MM.1S (cell line): ENCODE data around the gene SETDB2.

Experiments
- DNase-seq: peaks from one replicate; pipeline ENCODE4 v3.0.0-alpha.2; 2015
- H2AFZ ChIP-seq: fragments of 300-600 bp; sonication (generic); 2 replicates; pipeline ENCODE4 v1.6.0; 2016; ENCODE audit warnings: antibody characterized with exemption, low read length
- H3F3A ChIP-seq: fragments of 300-600 bp; sonication (generic); 2 replicates; pipeline ENCODE4 v1.6.1; 2016; ENCODE audit warnings: mild to moderate bottlenecking, antibody characterized with exemption, low read length, moderate library complexity, mixed read lengths; ENCODE audit not compliant: insufficient read depth
- H3K27ac ChIP-seq: fragments of 300-600 bp; sonication (generic); 2 replicates; pipeline ENCODE4 v1.5.1; 2016; ENCODE audit warnings: mild to moderate bottlenecking, low read length
- H3K27me3 ChIP-seq: fragments of 300-600 bp; sonication (generic); replicated peaks from 2 replicates; pipeline ENCODE4 v1.6.0; 2016; ENCODE audit warnings: low read length; ENCODE audit not compliant: insufficient read depth
- H3K36me3 ChIP-seq: fragments of 300-600 bp; sonication (generic); replicated peaks from 2 replicates; pipeline ENCODE4 v1.6.1; 2016; ENCODE audit warnings: mild to moderate bottlenecking, low read length, mixed read lengths; ENCODE audit not compliant: insufficient read depth
- H3K4me1 ChIP-seq: fragments of 300-600 bp; sonication (generic); 2 replicates; pipeline ENCODE4 v1.6.1; 2016; ENCODE audit warnings: low read length, mixed read lengths
- H3K4me2 ChIP-seq: fragments of 300-600 bp; sonication (generic); 2 replicates; pipeline ENCODE4 v1.6.0; 2016; ENCODE audit warnings: low read depth, low read length
- H3K4me3 ChIP-seq: fragments of 300-600 bp; sonication (generic); 2 replicates; pipeline ENCODE4 v1.5.1; 2016; ENCODE audit warnings: low read length, mixed read lengths
- H3K79me2 ChIP-seq: fragments of 300-600 bp; sonication (generic); 2 replicates; pipeline ENCODE4 v1.6.1; 2016; ENCODE audit warnings: mixed run types, low read length, mixed read lengths
- H3K9ac ChIP-seq: fragments of 300-600 bp; sonication (generic); 2 replicates; pipeline ENCODE4 v1.6.1; 2016; ENCODE audit warnings: low read length, mixed read lengths
- H3K9me2 ChIP-seq: fragments of 300-600 bp; sonication (generic); replicated peaks from 2 replicates; pipeline ENCODE4 v1.6.1; 2016; ENCODE audit warnings: mild to moderate bottlenecking, low read length, mixed read lengths; ENCODE audit not compliant: insufficient read depth
- H3K9me3 ChIP-seq: fragments of 300-600 bp; sonication (generic); replicated peaks from 2 replicates; pipeline ENCODE4 v1.6.1; 2016; ENCODE audit warnings: mild to moderate bottlenecking, low read length, mixed read lengths; ENCODE audit not compliant: insufficient read depth
- H4K20me1 ChIP-seq: fragments of 300-600 bp; sonication (generic); 2 replicates; pipeline ENCODE4 v1.6.1; 2016; ENCODE audit warnings: mild to moderate bottlenecking, low read length, moderate library complexity, mixed read lengths; ENCODE audit not compliant: insufficient read depth
- CTCF ChIP-seq: fragments of 300-600 bp; sonication (generic); IDR thresholded peaks from 2 replicates; pipeline ENCODE4 v1.5.1; 2016; ENCODE audit warnings: antibody characterized with exemption, low read length, mixed read lengths
- EZH2 ChIP-seq: fragments of 300-600 bp; sonication (generic); optimal IDR thresholded peaks from 2 replicates; pipeline ENCODE3; 2017; ENCODE audit warnings: low read depth, mild to moderate bottlenecking, antibody characterized with exemption, low read length, mixed read lengths
- EZH2phosphoT487 ChIP-seq: fragments of 300-600 bp; sonication (generic); IDR thresholded peaks from 2 replicates; pipeline ENCODE4 v1.6.1; 2018; ENCODE audit warnings: antibody characterized with exemption, low read length

Gene SETDB2

GRCh38 chr13:49418206-49418605 is 25.9 kb upstream of the SETDB2 start:
- H3K9ac ChIP-seq: no peak overlapping the region
- no peak overlapping the region for H3K27ac ChIP-seq

GRCh38 chr13:49419276-49419675 is 24.8 kb upstream of the SETDB2 start:
- Histone ChIP-seq H3K27me3 (no peaks in the 10 kb centered on the region), H3K9me3 (no peaks in the 10 kb centered on the region), H3K79me2 (no peaks in the 10 kb centered on the region), H3K4me2 (no peak overlapping the region), H3K4me1 (no peaks in the 10 kb centered on the region), H3K4me3 (no peak overlapping the region), H3K36me3 (no peaks in the 10 kb centered on the region), H4K20me1 (no peaks in the 10 kb centered on the region), H2AFZ (no peak overlapping the region), H3K9ac (no peak overlapping the region), H3K27ac (no peak overlapping the region), H3K9me2 (no peaks in the 10 kb centered on the region), H3F3A (no peaks in the 10 kb centered on the region)
- TF ChIP-seq CTCF (no peak), EZH2 (no peak), EZH2phosphoT487 (no peak)
- DNase-seq: no peak

More at GRCh38 chr13:49418206-49418605, 25.9 kb upstream of the SETDB2 start:
- Histone ChIP-seq H3K36me3 (no peaks in the 10 kb centered on the region), H3K4me2 (no peak overlapping the region), H2AFZ (no peak overlapping the region), H3K27me3 (no peaks in the 10 kb centered on the region), H3K4me1 (no peaks in the 10 kb centered on the region), H3K79me2 (no peaks in the 10 kb centered on the region), H4K20me1 (no peaks in the 10 kb centered on the region), H3K4me3 (no peak overlapping the region), H3K9me2 (no peaks in the 10 kb centered on the region), H3F3A (no peaks in the 10 kb centered on the region), H3K9me3 (no peaks in the 10 kb centered on the region)
- TF ChIP-seq CTCF: no peak
- no peak for TF ChIP-seq EZH2
- TF ChIP-seq EZH2phosphoT487: no peak
- DNase-seq: no peak

- Histone ChIP-seq H3K36me3 (no peaks in the 10 kb centered on the region), H3K79me2 (no peaks in the 10 kb centered on the region), H3K9me2 (no peaks in the 10 kb centered on the region), H2AFZ (no peak overlapping the region), H3K4me2 (no peak overlapping the region), H3K4me3 (no peak overlapping the region), H3F3A (no peaks in the 10 kb centered on the region), H3K27ac (no peak overlapping the region), H3K9ac (no peak overlapping the region), H3K27me3 (no peaks in the 10 kb centered on the region), H4K20me1 (no peaks in the 10 kb centered on the region), H3K9me3 (no peaks in the 10 kb centered on the region), H3K4me1 (no peaks in the 10 kb centered on the region)
- TF ChIP-seq EZH2 (no peak), CTCF (peak; percentile 12; the same call in 1 of the 2 replicates), EZH2phosphoT487 (no peak)
- DNase-seq: no peak
These were observed 22.7 kb upstream of the SETDB2 start for GRCh38 chr13:49421391-49421790.
